ENCODE measurements around the gene PLEKHB2.
"Not testable (repeated sequence)": the region's sequence is repeated elsewhere in the genome, so short reads cannot be mapped to it uniquely, and the experiment has no call there.

The PLEKHB2 gene

DNA sequence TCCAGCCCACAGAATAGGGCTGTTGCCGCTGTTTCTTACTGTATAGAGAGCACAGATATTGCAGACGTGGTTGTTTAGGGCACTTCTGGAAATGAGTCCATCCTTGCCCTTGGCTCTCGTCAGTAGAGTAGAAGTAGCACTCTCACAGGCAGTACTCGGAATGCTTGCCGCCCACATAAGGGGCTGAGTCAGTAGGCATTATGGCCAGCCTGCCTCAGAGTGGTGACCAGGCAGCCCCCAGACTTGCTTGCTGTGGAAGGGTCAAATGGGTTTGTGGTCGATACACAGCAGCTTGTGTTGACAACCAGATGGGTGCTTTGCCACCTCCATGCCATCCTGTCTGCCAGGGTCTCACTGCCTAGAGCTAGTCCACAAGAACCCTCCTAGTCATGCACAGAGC is 38.7 kb downstream of the PLEKHB2 start:
- Mint-ChIP-seq H3K9me3 (no peaks in the 10 kb centered on the region), H3K4me1 (peaks cover 10 to 20% of the 10 kb centered on the region in 2 donors), H3K36me3 (peaks cover 55 to 67% of the 10 kb centered on the region in 2 donors), H3K27ac (no peak overlapping the region), H3K4me3 (no peak overlapping the region), H3K27me3 (no peaks in the 10 kb centered on the region)
- DNase-seq (no peak), ATAC-seq (replicated peaks) (no peak)

DNA sequence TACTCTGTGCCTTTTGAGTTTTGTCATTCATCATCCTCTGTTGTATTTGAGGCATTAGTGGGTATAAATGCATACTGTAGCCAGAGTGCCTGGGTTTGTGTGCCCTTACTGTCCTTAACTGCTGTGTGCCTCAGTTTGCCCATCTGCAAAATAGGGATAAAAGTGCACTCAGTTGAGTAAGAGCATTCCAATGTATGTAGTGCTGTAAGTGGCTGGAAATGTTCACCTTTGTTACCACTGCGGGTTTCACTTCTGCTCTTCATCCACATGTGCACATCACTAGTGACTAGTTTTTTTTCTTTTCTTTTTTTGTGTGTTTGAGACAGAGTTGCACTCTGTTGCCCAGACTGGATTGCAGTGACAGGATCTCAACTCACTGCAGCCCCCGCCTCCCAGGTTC is 39.9 kb downstream of the PLEKHB2 start:
- Mint-ChIP-seq H3K9me3 (no peaks in the 10 kb centered on the region), H3K4me3 (no peak overlapping the region), H3K27ac (no peak overlapping the region), H3K4me1 (peaks cover 10 to 20% of the 10 kb centered on the region in 2 donors), H3K27me3 (no peaks in the 10 kb centered on the region), H3K36me3 (peaks cover 55 to 67% of the 10 kb centered on the region in 2 donors)
- ATAC-seq (replicated peaks) (peak; percentile 79 to 85), DNase-seq (no peak)

DNA sequence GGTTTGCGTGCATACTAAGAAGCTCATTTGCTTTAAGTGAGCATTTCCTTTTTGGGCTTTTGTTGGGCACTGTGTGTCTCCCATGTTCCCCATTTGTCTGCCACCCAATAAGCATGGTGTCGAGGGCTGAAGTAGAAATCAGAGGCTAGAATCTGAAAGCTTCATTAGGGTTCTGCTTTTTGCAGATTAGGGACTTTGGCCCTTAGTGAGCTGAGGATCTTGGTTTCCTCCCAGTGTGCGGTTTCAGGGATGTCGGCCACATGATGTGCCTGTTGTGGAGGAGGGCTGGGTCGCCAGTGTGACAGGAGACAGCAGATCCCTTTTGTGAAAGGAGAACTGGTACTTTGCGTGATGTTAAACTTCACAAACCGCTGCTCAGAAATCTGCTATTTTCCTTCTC is 41.1 kb downstream of the PLEKHB2 start:
- Mint-ChIP-seq H3K4me1 (peaks cover 10 to 20% of the 10 kb centered on the region in 2 donors), H3K9me3 (no peaks in the 10 kb centered on the region), H3K4me3 (no peak overlapping the region), H3K36me3 (peaks cover 53 to 65% of the 10 kb centered on the region in 2 donors), H3K27ac (peak overlapping the region; percentile 9), H3K27me3 (no peaks in the 10 kb centered on the region)
- ATAC-seq (replicated peaks) (no peak), DNase-seq (no peak)

- no peaks in the 10 kb centered on the region for H3K27me3 Mint-ChIP-seq
Observed at GRCh38 chr2:131146749-131147148, 41.6 kb downstream of the PLEKHB2 start.

GRCh38 chr2:131148426-131148825 is 43.3 kb downstream of the PLEKHB2 start:
- DNase-seq = no peak
- H3K27ac Mint-ChIP-seq = no peak overlapping the region
- no peak for ATAC-seq (replicated peaks)
- no peaks in the 10 kb centered on the region for H3K27me3 Mint-ChIP-seq
- peaks cover 13 to 20% of the 10 kb centered on the region in 2 donors for H3K4me1 Mint-ChIP-seq
- H3K9me3 Mint-ChIP-seq = no peaks in the 10 kb centered on the region
- peaks cover 47 to 55% of the 10 kb centered on the region in 2 donors for H3K36me3 Mint-ChIP-seq
- no peak overlapping the region for H3K4me3 Mint-ChIP-seq

More at GRCh38 chr2:131146749-131147148, 41.6 kb downstream of the PLEKHB2 start:
- H3K27ac Mint-ChIP-seq = no peak overlapping the region
- DNase-seq (no peak), ATAC-seq (replicated peaks) (no peak)
- H3K4me1 Mint-ChIP-seq = peaks cover 10 to 20% of the 10 kb centered on the region in 2 donors
- H3K36me3 Mint-ChIP-seq = peaks cover 54 to 67% of the 10 kb centered on the region in 2 donors
- H3K4me3 Mint-ChIP-seq = no peak overlapping the region
- no peaks in the 10 kb centered on the region for H3K9me3 Mint-ChIP-seq

DNA sequence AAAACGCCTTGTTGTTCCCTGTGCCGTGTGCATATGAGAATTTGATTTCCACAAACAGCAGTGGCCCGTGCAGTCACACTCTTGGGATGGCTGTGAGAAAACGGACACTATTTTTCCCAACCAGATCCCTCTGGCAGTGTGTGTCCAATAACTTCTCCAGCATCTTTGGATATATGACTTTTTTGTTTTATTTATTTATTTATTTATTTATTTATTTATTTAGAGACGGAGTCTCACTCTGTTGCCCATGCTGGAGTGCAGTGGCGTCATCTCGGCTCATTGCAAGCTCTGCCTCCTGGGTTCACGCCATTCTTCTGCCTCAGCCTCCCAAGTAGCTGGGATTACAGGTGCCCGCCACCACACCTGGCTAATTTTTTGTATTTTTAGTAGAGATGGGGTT is 45.0 kb downstream of the PLEKHB2 start:
- not testable (repeated sequence) for H3K9me3 Mint-ChIP-seq; DNase-seq; H3K27ac Mint-ChIP-seq; ATAC-seq (replicated peaks); H3K4me3 Mint-ChIP-seq; H3K27me3 Mint-ChIP-seq
- peaks cover 14 to 16% of the 10 kb centered on the region in 2 donors for H3K4me1 Mint-ChIP-seq
- peaks cover 35 to 38% of the 10 kb centered on the region in 2 donors for H3K36me3 Mint-ChIP-seq

DNA sequence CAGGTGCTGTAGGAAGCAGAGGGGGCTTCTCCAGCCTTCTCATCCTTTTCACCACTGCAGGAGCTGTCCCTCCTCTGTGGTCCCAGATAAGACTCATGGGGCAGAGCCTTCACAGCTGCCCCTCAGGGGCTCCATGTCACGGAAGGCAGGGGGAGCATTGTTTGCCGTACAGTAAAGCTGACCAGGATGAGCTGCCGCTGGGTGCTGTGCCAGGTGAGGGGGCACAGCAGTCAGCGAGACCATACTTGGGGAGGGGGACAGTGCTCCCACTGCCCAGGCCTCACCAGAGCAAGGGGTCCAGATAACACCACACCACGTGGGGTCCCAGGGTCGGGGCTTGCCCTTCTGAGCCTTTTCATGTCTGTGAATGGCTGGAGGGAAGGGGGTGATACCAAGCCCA is 46.3 kb downstream of the PLEKHB2 start:
- ATAC-seq (replicated peaks) = no peak
- no peaks in the 10 kb centered on the region for H3K9me3 Mint-ChIP-seq
- H3K4me1 Mint-ChIP-seq = peaks cover 19% of the 10 kb centered on the region in 2 donors
- no peak overlapping the region for H3K27ac Mint-ChIP-seq
- H3K4me3 Mint-ChIP-seq = no peak overlapping the region
- no peaks in the 10 kb centered on the region for H3K27me3 Mint-ChIP-seq
- H3K36me3 Mint-ChIP-seq = peaks cover 25 to 35% of the 10 kb centered on the region in 2 donors
- no peak for DNase-seq

DNA sequence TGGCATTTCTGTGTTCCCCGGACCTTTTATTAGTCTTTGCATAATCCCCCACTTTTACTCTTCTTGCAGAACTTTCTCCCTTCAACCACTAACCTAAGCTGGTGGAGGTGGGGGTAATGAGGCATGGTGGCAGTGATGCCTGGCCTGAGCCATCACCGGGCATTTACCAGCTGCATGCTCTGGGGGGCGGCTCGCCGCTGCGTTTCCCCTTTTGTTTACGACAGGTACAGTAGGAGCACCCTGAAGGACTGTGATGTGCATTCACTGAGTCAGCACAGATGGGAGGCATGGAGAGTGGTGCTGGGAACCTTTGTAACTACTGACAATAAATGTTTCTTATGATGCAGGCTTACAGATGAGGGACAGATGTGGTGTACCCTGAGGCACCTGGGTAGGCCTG is 46.9 kb downstream of the PLEKHB2 start:
- no peak for DNase-seq

DNA sequence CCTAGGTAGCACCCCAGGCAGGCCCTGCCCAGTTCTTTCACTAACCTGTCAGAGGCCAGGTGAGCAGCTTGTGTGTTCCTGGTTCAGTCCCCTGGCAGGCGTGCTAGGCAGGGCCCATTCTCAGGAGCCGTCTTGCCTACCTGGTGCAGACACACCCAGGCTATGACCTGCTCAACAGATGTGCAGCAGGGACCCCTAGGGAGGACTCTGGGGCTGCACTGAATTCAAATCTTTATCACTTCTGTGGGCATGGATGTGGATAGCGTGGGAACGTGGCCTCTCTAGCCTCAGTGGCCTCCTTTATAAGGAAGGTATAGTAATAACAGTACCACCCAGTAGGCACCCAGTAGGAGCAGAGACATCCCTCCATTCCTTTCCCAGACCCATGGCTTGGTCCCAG is 48.4 kb downstream of the PLEKHB2 start:
- Mint-ChIP-seq H3K9me3 (no peaks in the 10 kb centered on the region), H3K27me3 (no peaks in the 10 kb centered on the region), H3K4me3 (no peak overlapping the region), H3K36me3 (peaks cover 21 to 28% of the 10 kb centered on the region in 2 donors), H3K27ac (no peak overlapping the region), H3K4me1 (peaks cover 26 to 33% of the 10 kb centered on the region in 2 donors)
- ATAC-seq (replicated peaks) (no peak), DNase-seq (no peak)

More for the DNA sequence above, 46.9 kb downstream of the PLEKHB2 start:
- Mint-ChIP-seq H3K4me1 (peaks cover 23 to 25% of the 10 kb centered on the region in 2 donors), H3K9me3 (no peaks in the 10 kb centered on the region), H3K36me3 (peaks cover 24 to 35% of the 10 kb centered on the region in 2 donors), H3K4me3 (no peak overlapping the region), H3K27ac (peak overlapping the region; percentile 84), H3K27me3 (no peaks in the 10 kb centered on the region)
- no peak for ATAC-seq (replicated peaks)

- ATAC-seq (replicated peaks) (peak; percentile 99), DNase-seq (peak; percentile 87)
- H3K4me3 Mint-ChIP-seq = no peak overlapping the region
- no peaks in the 10 kb centered on the region for H3K27me3 Mint-ChIP-seq
- H3K9me3 Mint-ChIP-seq = no peaks in the 10 kb centered on the region
- H3K36me3 Mint-ChIP-seq = peaks cover 18 to 23% of the 10 kb centered on the region in 2 donors
- H3K4me1 Mint-ChIP-seq = peaks cover 26 to 33% of the 10 kb centered on the region in 2 donors
- peak overlapping the region; percentile 68 for H3K27ac Mint-ChIP-seq
Observed at GRCh38 chr2:131154071-131154531, 49.0 kb downstream of the PLEKHB2 start.

- ATAC-seq (replicated peaks) = peak in 1 of 2 donors; percentile 3
- Mint-ChIP-seq H3K4me3 (no peak overlapping the region), H3K27ac (no peak overlapping the region)
Observed at GRCh38 chr2:131154647-131155046, 49.5 kb downstream of the PLEKHB2 start.

DNA sequence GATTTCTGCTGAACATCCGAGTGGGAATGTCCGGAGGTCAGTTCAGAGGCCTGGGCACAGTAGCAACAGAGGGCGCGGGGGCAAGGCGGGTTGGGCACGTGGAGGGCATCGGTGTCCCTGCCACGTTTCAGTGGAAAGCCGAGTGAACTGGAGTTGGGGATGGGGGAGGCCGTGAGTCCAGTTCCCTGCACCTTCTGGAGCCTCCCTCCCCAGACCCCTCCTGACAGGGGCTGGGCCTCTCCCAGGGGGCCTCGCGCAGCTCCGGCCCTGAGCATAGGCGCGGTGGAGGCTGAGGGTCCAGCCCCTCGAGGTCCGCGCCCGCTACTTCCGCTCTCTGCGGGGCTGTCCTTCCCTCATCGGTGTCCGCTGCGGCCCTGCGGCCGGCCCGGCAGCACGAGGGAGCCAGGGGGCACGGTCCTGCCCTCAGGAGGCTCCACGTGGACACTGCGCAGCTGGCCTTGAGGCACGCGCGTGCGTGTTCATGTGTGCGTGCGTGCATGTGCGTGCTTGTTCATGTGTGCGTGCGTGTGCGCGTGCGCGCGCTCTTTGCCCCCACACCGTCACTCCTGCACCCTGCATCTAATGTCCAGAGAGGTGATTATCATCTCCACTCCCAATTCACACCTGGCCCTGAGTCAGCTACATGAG is 50.2 kb downstream of the PLEKHB2 start:
- Mint-ChIP-seq H3K4me3 (no peak overlapping the region), H3K27me3 (no peaks in the 10 kb centered on the region), H3K4me1 (peaks cover 26 to 33% of the 10 kb centered on the region in 2 donors), H3K36me3 (peaks cover 8 to 13% of the 10 kb centered on the region in 2 donors), H3K9me3 (no peaks in the 10 kb centered on the region), H3K27ac (no peak overlapping the region)
- DNase-seq (no peak), ATAC-seq (replicated peaks) (no peak)

More at GRCh38 chr2:131154647-131155046, 49.5 kb downstream of the PLEKHB2 start:
- no peaks in the 10 kb centered on the region for H3K9me3 Mint-ChIP-seq
- DNase-seq = no peak
- peaks cover 13 to 18% of the 10 kb centered on the region in 2 donors for H3K36me3 Mint-ChIP-seq
- H3K27me3 Mint-ChIP-seq = no peaks in the 10 kb centered on the region
- peaks cover 26 to 33% of the 10 kb centered on the region in 2 donors for H3K4me1 Mint-ChIP-seq

DNA sequence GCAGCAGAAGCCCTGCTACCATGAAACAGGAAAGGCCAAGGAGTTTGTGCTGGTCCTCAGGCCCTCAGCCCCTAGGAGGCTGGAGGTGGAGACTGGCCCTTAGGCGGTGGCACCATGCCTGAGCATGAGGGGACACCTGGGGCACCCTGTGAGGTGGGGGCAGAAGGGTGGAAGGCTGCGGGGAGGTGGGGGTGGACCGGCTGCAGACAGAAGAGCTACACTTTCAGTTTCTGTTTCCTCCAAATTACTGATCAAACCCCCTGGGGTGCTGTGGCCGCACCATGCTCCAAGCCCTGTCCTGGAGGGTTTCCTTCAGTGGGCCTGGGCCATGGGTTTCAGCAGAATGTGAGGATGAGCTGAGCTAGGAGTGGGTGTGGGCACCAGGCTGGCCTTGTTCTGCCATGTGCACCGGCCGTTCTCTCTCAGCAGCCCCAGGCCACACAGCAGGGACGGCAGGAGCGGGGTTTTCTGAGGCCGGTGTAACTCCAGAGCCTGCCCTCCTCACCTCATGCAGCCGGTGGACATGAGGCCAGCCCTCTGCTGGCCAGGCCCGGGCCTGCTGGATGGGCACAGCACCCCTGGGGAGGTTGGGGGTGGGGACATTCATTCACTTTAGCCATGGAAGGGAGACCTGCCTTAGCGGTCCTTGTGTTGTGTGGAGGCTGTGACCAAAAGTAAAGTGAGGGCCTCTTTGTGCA is 51.5 kb downstream of the PLEKHB2 start:
- Mint-ChIP-seq H3K9me3 (no peaks in the 10 kb centered on the region), H3K4me3 (no peak overlapping the region), H3K27me3 (no peaks in the 10 kb centered on the region), H3K27ac (no peak overlapping the region), H3K4me1 (peaks cover 26 to 33% of the 10 kb centered on the region in 2 donors), H3K36me3 (peaks cover 2 to 4% of the 10 kb centered on the region in 2 donors)
- ATAC-seq (replicated peaks) = no peak
- DNase-seq = no peak

DNA sequence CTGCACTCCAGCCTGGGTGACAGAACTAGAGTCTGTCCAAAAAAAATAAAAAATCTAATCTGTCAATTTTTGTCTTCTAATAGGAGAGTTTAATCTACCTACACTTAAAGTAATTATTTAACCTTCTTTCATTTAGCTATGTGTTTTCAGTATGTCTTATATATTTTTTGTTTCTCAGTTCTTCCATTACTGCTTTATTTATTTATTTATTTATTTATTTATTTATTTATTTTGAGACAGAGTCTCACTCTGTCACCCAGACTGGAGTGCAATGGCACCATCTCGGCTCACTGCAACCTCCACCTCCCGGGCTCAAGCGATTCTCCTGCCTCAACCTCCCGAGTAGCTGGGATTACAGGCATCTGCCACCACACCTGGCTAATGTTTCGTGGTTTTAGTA is 60.4 kb downstream of the PLEKHB2 start:
- H3K27ac Mint-ChIP-seq; H3K9me3 Mint-ChIP-seq; H3K4me1 Mint-ChIP-seq; H3K36me3 Mint-ChIP-seq; ATAC-seq (replicated peaks); DNase-seq; H3K4me3 Mint-ChIP-seq: not testable (repeated sequence)
- peaks cover 8 to 18% of the 10 kb centered on the region in 2 donors for H3K27me3 Mint-ChIP-seq

DNA sequence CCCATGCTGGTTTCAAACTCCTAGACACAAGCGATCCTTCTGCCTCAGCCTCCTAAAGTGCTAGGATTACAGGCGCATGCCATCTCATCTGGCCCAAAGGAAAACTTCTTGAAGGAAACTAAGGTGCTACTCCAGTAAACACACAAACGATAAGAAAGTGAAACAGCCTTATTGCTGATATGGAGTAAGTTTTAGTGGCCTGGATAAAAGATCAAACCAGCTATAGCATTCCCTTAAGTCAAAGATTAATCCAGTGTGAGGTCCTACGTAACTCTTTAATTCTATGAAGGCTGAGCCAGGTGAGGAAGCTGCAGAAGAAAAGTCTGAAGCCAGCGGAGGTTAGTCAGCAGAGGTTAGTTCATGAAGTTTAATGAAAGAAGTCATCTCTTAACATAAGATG is 63.4 kb downstream of the PLEKHB2 start:
- H3K36me3 Mint-ChIP-seq = no peaks in the 10 kb centered on the region
- DNase-seq = no peak
- H3K27me3 Mint-ChIP-seq = peaks cover 8 to 30% of the 10 kb centered on the region in 2 donors
- no peak for ATAC-seq (replicated peaks)
- no peak overlapping the region for H3K27ac Mint-ChIP-seq
- H3K9me3 Mint-ChIP-seq = no peaks in the 10 kb centered on the region
- H3K4me1 Mint-ChIP-seq = no peaks in the 10 kb centered on the region
- H3K4me3 Mint-ChIP-seq = no peak overlapping the region
